Prostate gland (tissue), 2 donors: Measurements from ENCODE around the gene PPP1R14B.

Experiments used
- CTCF ChIP-seq, 4 experiments: fragments of 200-600 bp in 2 of 4; fragments of 450-650 bp in 2 of 4; sonication (generic) in 2 of 4; IDR thresholded peaks; 1 replicate in 3 of 4; 2 replicates in 1 of 4; pipeline ENCODE4 v1.5.1; 2016 to 2019; ENCODE audit warnings: antibody characterized with exemption in 4 of 4, mild to moderate bottlenecking in 2 of 4, moderate library complexity in 2 of 4
- POLR2A ChIP-seq: fragments of 450-650 bp; IDR thresholded peaks from one replicate; pipeline ENCODE4 v1.6.1; 2016; ENCODE audit warnings: antibody characterized with exemption, mild to moderate bottlenecking

DNA sequence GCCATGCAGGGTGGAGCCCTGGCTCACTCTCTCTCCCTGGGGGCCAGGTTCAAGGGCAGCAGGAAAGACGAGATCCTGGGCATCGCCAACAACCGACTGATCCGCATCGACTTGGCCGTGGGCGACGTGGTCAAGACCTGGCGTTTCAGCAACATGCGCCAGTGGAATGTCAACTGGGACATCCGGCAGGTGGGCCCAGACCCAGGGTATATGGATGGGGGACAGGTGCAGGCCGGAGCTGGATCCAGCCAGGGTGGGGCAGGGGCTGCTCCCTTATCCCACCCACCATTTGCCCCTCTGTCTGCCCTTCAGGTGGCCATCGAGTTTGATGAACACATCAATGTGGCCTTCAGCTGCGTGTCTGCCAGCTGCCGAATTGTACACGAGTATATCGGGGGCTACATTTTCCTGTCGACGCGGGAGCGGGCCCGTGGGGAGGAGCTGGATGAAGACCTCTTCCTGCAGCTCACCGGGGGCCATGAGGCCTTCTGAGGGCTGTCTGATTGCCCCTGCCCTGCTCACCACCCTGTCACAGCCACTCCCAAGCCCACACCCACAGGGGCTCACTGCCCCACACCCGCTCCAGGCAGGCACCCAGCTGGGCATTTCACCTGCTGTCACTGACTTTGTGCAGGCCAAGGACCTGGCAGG lies 23.6 kb downstream of the PPP1R14B start:
- TF ChIP-seq POLR2A (no peak), CTCF (IDR thresholded peaks at IDR 0.05) (no peak)
